Mesothelial cell of epicardium (in vitro differentiated cells): ENCODE data around the gene NFE2L3. TPM values are rescaled to one million over a fixed set of nuclear protein-coding genes. Genes with fewer than 3 reads are reported as not detected.

Experiments used
- DNase-seq, 2 experiments: peaks; one replicate each; pipeline ENCODE4 v3.0.0; 2021; ENCODE audit warnings: low spot score in 2 of 2; ENCODE audit not compliant: unreplicated experiment in 2 of 2
- H3K27ac Mint-ChIP-seq: 2 replicates; pipeline ENCODE4 v1.8.0; 2021; ENCODE audit warnings: mixed read lengths
- H3K27me3 Mint-ChIP-seq: 2 replicates; pipeline ENCODE4 v1.8.0; 2021; ENCODE audit warnings: low read depth, mixed read lengths
- H3K36me3 Mint-ChIP-seq: 2 replicates; pipeline ENCODE4 v1.8.0; 2021; ENCODE audit warnings: mixed read lengths
- H3K4me1 Mint-ChIP-seq: 2 replicates; pipeline ENCODE4 v1.8.0; 2021; ENCODE audit warnings: mixed read lengths
- H3K4me3 Mint-ChIP-seq: 2 replicates; pipeline ENCODE4 v1.8.0; 2021; ENCODE audit warnings: mild to moderate bottlenecking, moderate library complexity, mixed read lengths
- H3K9me3 Mint-ChIP-seq: 2 replicates; pipeline ENCODE4 v1.8.0; 2021; ENCODE audit warnings: mixed read lengths
- total RNA-seq: library from RNA; stranded (reverse); gene quantifications from 3 replicates; pipeline ENCODE4 v1.2.1, GENCODE V29; 2021
- TF ChIP-seq, protein P1 (sequence below): fragments of 200-600 bp; sonication (generic); IDR thresholded peaks from one replicate; pipeline ENCODE4 v1.5.0; 2021; ENCODE audit warnings: antibody characterized with exemption; ENCODE audit not compliant: unreplicated experiment

The NFE2L3 gene
- total RNA-seq, 1 donor from 2014 or later, result 11.8 TPM

- no peak overlapping the region for H3K27ac Mint-ChIP-seq
- peaks cover 11% of the 10 kb centered on the region for H3K27me3 Mint-ChIP-seq
- H3K36me3 Mint-ChIP-seq, result no peaks in the 10 kb centered on the region
- no peak for DNase-seq
- H3K4me3 Mint-ChIP-seq, result no peak overlapping the region
- no peaks in the 10 kb centered on the region for H3K4me1 Mint-ChIP-seq
- H3K9me3 Mint-ChIP-seq, result peaks cover 14% of the 10 kb centered on the region
- TF ChIP-seq, protein P1, sequence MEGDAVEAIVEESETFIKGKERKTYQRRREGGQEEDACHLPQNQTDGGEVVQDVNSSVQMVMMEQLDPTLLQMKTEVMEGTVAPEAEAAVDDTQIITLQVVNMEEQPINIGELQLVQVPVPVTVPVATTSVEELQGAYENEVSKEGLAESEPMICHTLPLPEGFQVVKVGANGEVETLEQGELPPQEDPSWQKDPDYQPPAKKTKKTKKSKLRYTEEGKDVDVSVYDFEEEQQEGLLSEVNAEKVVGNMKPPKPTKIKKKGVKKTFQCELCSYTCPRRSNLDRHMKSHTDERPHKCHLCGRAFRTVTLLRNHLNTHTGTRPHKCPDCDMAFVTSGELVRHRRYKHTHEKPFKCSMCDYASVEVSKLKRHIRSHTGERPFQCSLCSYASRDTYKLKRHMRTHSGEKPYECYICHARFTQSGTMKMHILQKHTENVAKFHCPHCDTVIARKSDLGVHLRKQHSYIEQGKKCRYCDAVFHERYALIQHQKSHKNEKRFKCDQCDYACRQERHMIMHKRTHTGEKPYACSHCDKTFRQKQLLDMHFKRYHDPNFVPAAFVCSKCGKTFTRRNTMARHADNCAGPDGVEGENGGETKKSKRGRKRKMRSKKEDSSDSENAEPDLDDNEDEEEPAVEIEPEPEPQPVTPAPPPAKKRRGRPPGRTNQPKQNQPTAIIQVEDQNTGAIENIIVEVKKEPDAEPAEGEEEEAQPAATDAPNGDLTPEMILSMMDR, result no peak
Observed at GRCh38 chr7:26131056-26131589, 20.9 kb upstream of the NFE2L3 start.

DNA sequence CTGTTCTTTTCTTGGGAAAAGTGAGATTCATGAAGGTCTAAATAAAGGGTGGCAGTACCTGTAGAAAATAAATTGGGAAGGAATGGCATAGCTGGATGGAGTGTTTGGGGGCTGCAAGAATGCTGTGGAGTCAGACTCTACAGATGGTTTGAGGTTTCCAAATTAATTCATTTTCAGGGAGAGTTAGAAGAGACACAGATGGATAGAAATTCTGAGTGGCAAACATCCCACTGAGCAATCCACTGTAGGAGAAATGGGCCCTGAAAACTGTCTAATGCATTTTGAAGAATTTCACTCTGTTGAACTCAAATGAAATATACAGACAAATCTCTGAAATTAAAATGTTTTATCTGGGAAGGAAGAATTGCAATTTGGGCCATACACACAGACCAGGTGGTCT, 16.9 kb upstream of the NFE2L3 start:
- no peak overlapping the region for H3K27ac Mint-ChIP-seq
- no peaks in the 10 kb centered on the region for H3K36me3 Mint-ChIP-seq
- no peak for DNase-seq
- TF ChIP-seq, protein P1, result no peak
- no peaks in the 10 kb centered on the region for H3K27me3 Mint-ChIP-seq
- no peak overlapping the region for H3K4me3 Mint-ChIP-seq
- H3K4me1 Mint-ChIP-seq, result no peaks in the 10 kb centered on the region
- peaks cover 14% of the 10 kb centered on the region for H3K9me3 Mint-ChIP-seq

GRCh38 chr7:26135551-26135950, 16.4 kb upstream of the NFE2L3 start:
- H3K9me3 Mint-ChIP-seq, result peaks cover 14% of the 10 kb centered on the region
- H3K27me3 Mint-ChIP-seq, result no peaks in the 10 kb centered on the region
- TF ChIP-seq, protein P1, result no peak
- no peak for DNase-seq
- H3K4me1 Mint-ChIP-seq, result peaks cover 2% of the 10 kb centered on the region
- no peaks in the 10 kb centered on the region for H3K36me3 Mint-ChIP-seq
- no peak overlapping the region for H3K27ac Mint-ChIP-seq
- no peak overlapping the region for H3K4me3 Mint-ChIP-seq

GRCh38 chr7:26136831-26137230, 15.2 kb upstream of the NFE2L3 start:
- Mint-ChIP-seq H3K27ac (no peak overlapping the region), H3K4me1 (peaks cover 4% of the 10 kb centered on the region), H3K36me3 (no peaks in the 10 kb centered on the region), H3K9me3 (peaks cover 11% of the 10 kb centered on the region), H3K27me3 (no peaks in the 10 kb centered on the region), H3K4me3 (no peak overlapping the region)
- TF ChIP-seq, protein P1, result no peak
- no peak for DNase-seq

DNA sequence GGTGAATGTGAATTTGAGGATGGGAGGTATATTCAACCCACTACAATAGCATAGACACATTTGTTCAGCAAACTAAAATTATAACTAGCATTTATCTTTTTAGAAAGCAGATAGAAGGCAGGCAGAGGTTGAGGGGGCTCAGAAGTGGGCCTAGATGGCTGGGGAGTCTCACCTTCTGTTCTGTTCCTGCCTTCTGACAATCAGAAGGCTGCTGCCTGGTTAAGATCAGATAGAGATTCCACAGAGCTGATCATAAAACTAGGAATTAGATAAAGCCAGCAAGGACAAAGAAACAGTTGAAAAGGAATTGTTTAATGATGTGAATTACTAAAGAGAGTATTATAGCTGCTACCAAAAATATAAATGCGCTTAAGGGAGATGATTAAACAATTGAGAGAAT, 11.6 kb upstream of the NFE2L3 start:
- H3K4me3 Mint-ChIP-seq, result no peak overlapping the region
- no peaks in the 10 kb centered on the region for H3K27me3 Mint-ChIP-seq
- H3K4me1 Mint-ChIP-seq, result peaks cover 16% of the 10 kb centered on the region
- no peaks in the 10 kb centered on the region for H3K36me3 Mint-ChIP-seq
- H3K27ac Mint-ChIP-seq, result no peak overlapping the region
- TF ChIP-seq, protein P1, result no peak
- no peaks in the 10 kb centered on the region for H3K9me3 Mint-ChIP-seq
- no peak for DNase-seq

DNA sequence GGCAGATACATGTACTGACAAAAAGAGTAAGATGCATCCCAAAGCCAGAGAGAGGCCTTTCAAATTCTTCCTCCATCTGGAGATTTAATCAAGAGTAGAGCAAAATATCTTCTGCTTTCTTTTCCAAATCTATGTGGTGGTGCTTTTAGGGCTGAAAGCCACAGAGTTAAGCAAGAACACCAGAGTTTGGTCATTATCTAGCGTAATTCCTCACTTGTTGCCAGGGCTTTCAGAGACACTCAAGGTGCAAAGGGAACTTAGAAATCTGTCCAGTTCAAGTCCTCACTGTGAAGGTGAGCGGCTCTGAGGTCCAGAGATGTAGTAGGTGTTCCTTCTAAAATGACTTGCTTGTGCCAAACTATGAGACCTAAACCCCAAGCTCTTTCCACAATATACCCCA, 10.9 kb upstream of the NFE2L3 start:
- Mint-ChIP-seq H3K9me3 (no peaks in the 10 kb centered on the region), H3K27ac (no peak overlapping the region), H3K4me3 (no peak overlapping the region), H3K27me3 (no peaks in the 10 kb centered on the region), H3K4me1 (peaks cover 16% of the 10 kb centered on the region), H3K36me3 (no peaks in the 10 kb centered on the region)
- no peak for DNase-seq
- TF ChIP-seq, protein P1, result no peak
